Cardiac fibroblast (primary cell): ENCODE measurements around the gene NAA16.
A peak's percentile ranks its signal among the peaks of the same experiment; 100 is the strongest.
"Not testable (repeated sequence)": the region's sequence is repeated elsewhere in the genome, so short reads cannot be mapped to it uniquely, and the experiment has no call there.

ENCODE experiments used
- DNase-seq, 2 donors: peaks; one replicate each; pipeline versions ENCODE4 v3.0.0 to v3.0.0-alpha.2; 2010; ENCODE audit warnings: low read depth in 2 of 2
- H3K4me3 ChIP-seq, 2 donors: replicated peaks in 1 of 2; 1 replicate in 1 of 2; 2 replicates in 1 of 2; pipeline ENCODE4 v1.5.1; 2011; ENCODE audit warnings: low read depth in 2 of 2, low read length in 2 of 2, mild to moderate bottlenecking in 2 of 2, moderate library complexity in 1 of 2
- TF ChIP-seq, protein P1 (sequence below): IDR thresholded peaks from one replicate; pipeline ENCODE4 v1.5.1; 2011; ENCODE audit warnings: low read depth, mild to moderate bottlenecking, low read length, inconsistent platforms

NAA16 gene

DNA sequence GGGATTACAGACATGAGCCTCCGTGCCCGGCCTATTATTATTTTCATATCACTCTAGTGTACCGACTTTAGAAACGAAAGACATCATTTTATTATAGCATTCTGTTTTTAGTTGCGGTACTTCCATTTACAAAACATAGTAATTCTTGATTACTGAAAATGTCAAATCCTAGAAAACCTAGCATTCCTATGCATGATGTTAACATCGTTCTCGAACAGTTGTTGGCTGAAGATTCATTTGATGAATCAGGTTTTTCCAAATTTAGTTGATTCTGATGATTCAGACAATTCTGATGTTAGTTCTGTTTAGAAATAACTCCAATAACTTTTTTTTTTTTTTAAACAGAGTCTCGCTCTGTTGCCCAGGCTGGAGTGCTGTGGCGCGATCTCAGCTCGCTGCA lies 36.2 kb upstream of the NAA16 start:
- H3K4me3 ChIP-seq, result no peak overlapping the region
- TF ChIP-seq, protein P1, sequence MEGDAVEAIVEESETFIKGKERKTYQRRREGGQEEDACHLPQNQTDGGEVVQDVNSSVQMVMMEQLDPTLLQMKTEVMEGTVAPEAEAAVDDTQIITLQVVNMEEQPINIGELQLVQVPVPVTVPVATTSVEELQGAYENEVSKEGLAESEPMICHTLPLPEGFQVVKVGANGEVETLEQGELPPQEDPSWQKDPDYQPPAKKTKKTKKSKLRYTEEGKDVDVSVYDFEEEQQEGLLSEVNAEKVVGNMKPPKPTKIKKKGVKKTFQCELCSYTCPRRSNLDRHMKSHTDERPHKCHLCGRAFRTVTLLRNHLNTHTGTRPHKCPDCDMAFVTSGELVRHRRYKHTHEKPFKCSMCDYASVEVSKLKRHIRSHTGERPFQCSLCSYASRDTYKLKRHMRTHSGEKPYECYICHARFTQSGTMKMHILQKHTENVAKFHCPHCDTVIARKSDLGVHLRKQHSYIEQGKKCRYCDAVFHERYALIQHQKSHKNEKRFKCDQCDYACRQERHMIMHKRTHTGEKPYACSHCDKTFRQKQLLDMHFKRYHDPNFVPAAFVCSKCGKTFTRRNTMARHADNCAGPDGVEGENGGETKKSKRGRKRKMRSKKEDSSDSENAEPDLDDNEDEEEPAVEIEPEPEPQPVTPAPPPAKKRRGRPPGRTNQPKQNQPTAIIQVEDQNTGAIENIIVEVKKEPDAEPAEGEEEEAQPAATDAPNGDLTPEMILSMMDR, result no peak
- peak in 1 of 2 donors; percentile 52 for DNase-seq

GRCh38 chr13:41276824-41277223 lies 34.2 kb upstream of the NAA16 start:
- no peak for DNase-seq
- TF ChIP-seq, protein P1, result no peak

GRCh38 chr13:41279156-41279555 lies 31.9 kb upstream of the NAA16 start:
- DNase-seq, H3K4me3 ChIP-seq: not testable (repeated sequence)

More at GRCh38 chr13:41276824-41277223, 34.2 kb upstream of the NAA16 start:
- H3K4me3 ChIP-seq, result no peak overlapping the region

- no peak overlapping the region for H3K4me3 ChIP-seq
- TF ChIP-seq, protein P1, result no peak
- DNase-seq, result no peak
Measured at GRCh38 chr13:41282129-41282571, 28.9 kb upstream of the NAA16 start.

DNA sequence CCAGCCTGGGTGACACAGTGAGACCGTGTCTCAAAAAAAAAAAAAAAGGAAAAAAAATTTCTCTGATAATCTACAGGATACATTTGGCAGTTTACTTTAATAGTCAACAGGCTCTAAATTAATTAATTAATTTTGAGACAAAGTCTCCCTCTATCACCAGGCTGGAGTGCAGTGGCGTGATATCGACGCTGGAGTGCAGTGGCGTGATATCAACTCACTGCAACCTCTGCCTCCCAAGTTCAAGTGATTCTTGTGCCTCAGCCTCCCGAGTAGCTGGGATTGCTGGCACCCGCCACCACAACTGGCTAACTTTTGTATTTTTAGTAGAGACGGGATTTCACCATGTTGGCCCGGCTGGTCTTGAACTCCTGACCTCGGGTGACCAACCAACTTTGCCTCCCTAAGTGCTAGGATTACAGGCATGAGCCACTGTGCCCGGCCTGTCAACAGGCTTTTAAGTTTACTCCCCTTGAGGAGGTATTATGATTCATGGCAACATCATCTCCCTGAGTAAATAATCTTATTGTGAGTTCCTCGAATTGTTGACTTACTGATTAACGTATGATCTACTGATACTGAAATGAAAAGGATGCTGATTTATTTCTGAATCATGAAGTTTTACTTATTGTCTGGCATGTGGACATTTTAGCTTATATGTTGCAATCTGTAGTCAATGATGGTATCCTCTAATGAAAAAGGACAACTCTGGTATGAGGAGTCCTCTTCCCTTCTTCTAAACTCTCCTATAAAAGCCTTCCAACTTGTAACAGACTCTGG lies 26.4 kb upstream of the NAA16 start:
- peak; percentile 73 to 98 for DNase-seq
- no peak overlapping the region for H3K4me3 ChIP-seq
- TF ChIP-seq, protein P1, result no peak

- no peak for DNase-seq
- TF ChIP-seq, protein P1, result no peak
- H3K4me3 ChIP-seq, result no peak overlapping the region
Measured at GRCh38 chr13:41286370-41286769, 24.7 kb upstream of the NAA16 start.

GRCh38 chr13:41289463-41289881 lies 21.6 kb upstream of the NAA16 start:
- H3K4me3 ChIP-seq, result no peak overlapping the region
- TF ChIP-seq, protein P1, result no peak
- DNase-seq, result no peak
